GM18502 (cell line): Measurements from ENCODE around the gene NPAS1.

Experiments used
- ATAC-seq: cut with Tn5 transposase; IDR thresholded peaks from one replicate; pipeline ENCODE4 v1.9.1; 2021; ENCODE audit warnings: mild to moderate bottlenecking; ENCODE audit not compliant: unreplicated experiment, poor library complexity

The NPAS1 gene

GRCh38 chr19:47018923-47019322 is 714 bp upstream of the NPAS1 start:
- no peak for ATAC-seq

GRCh38 chr19:47020132-47020805 is 632 bp downstream of the NPAS1 start:
- no peak for ATAC-seq

- ATAC-seq, result no peak
Measured at GRCh38 chr19:47020992-47021496, 1.4 kb downstream of the NPAS1 start.

GRCh38 chr19:47021536-47022139 is 2.0 kb downstream of the NPAS1 start:
- no peak for ATAC-seq

- ATAC-seq, result no peak
Measured at GRCh38 chr19:47022140-47022536, 2.5 kb downstream of the NPAS1 start.

- no peak for ATAC-seq
Measured at GRCh38 chr19:47022541-47023447, 3.2 kb downstream of the NPAS1 start.

GRCh38 chr19:47023448-47023794 is 3.8 kb downstream of the NPAS1 start:
- no peak for ATAC-seq

GRCh38 chr19:47024502-47024901 is 4.9 kb downstream of the NPAS1 start:
- no peak for ATAC-seq

- ATAC-seq, result no peak
Measured at GRCh38 chr19:47026156-47026555, 6.5 kb downstream of the NPAS1 start.

- no peak for ATAC-seq
Measured at GRCh38 chr19:47026889-47027288, 7.3 kb downstream of the NPAS1 start.

GRCh38 chr19:47027586-47028088 is 8.0 kb downstream of the NPAS1 start:
- no peak for ATAC-seq

- ATAC-seq, result no peak
Measured at GRCh38 chr19:47028195-47028601, 8.6 kb downstream of the NPAS1 start.

- no peak for ATAC-seq
Measured at GRCh38 chr19:47032171-47032811, 12.7 kb downstream of the NPAS1 start.

- peak; percentile 76 for ATAC-seq
Measured at GRCh38 chr19:47035127-47036096, 15.8 kb downstream of the NPAS1 start.

- ATAC-seq, result peak; percentile 18
Measured at GRCh38 chr19:47036097-47036651, 16.5 kb downstream of the NPAS1 start.

- ATAC-seq, result no peak
Measured at GRCh38 chr19:47037766-47038165, 18.1 kb downstream of the NPAS1 start.

GRCh38 chr19:47039239-47039874 is 19.7 kb downstream of the NPAS1 start:
- ATAC-seq, result no peak

- no peak for ATAC-seq
Measured at GRCh38 chr19:47040869-47041268, 21.2 kb downstream of the NPAS1 start.
